ENCODE results near the gene PSG2. TPM values are rescaled to one million over a fixed set of nuclear protein-coding genes. Genes with fewer than 3 reads are reported as not detected.
"Not testable (repeated sequence)": the region's sequence is repeated elsewhere in the genome, so short reads cannot be mapped to it uniquely, and the experiment has no call there.

Gene PSG2
- polyA plus RNA-seq (2012; ENCODE audit: missing spikeins), result not detected

- not testable (repeated sequence) for FAIRE-seq; DNase-seq (ENCODE audit: insufficient read length)
Observed at GRCh38 chr19:43082601-43083000, at the start of gene PSG2. Gene PSG2 (minus strand): TSS chr19:43082701. CDS start chr19:43082569, 132 bp downstream.

DNA sequence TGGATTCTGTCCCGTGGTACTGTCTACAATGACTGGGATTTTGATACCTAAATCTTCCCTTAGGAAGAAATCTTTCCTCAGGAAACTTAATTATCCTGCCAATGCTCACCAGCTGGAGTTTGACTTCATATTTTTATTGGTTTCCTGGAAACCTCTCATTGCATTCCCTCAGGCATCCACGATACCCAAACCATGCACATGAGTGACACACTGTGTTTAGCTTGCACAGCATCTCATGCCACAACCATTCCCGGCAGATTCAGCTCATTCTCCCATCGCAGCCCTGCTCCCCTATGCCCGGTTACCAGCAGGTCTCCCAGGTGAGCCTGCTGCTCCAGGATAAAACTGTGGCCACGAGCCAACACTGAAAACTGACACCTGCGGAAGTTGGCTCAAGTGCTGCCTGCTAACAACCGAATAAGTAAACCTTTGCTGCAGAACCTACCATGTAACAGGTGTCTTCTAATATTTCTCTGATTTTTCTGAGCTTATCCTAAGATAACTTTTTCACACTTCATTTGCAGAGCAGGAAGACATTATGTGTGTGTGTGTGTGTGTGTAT, 48.9 kb upstream of the PSG2 start:
- DNase-seq (ENCODE audit: insufficient read length); FAIRE-seq: not testable (repeated sequence)

DNA sequence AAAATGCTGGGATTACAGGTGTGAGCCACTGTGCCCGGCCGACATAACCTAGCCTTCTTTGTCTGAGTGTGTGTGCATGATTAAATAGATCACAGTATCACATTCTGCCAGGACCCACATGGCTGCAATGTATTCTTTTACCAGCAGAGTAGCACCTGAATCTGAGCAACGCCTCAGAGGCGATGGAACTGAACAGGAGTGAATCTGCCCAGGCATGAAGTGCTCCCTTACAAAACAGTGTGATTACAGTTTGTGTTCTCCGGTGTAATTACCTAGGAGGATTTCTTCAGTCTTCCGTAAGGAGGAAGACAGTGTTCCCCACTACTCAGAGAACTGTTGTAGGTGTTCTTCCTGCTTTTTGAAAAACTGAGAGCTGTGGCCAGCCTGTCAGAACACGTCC, 46.7 kb upstream of the PSG2 start:
- not testable (repeated sequence) for DNase-seq (ENCODE audit: insufficient read length); FAIRE-seq

DNA sequence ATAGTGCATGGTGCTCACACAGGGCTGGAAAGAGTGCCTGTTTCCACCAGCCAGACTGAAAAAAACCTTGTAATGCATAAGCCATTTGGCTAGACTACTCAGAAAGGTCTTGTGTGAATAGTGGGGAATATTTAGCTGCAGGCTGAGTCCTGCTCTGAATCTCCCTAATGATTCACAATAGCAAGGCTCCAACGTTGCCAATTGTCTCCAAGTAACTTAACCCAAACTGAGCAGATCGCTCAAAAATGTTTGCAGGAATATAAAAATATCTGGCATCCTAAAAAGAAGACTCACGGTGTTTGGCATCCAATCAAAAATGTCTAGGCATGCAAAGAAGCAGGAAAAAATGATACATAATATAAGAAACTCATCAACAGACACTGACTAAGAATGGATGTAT, 44.8 kb upstream of the PSG2 start:
- FAIRE-seq; DNase-seq (ENCODE audit: insufficient read length): not testable (repeated sequence)

GRCh38 chr19:43126720-43127119, 44.2 kb upstream of the PSG2 start:
- no peak for DNase-seq (ENCODE audit: insufficient read length)
- no peak for FAIRE-seq
- TF ChIP-seq POLR2A (IDR thresholded peaks at IDR 0.05; ENCODE audit: low read depth, low read length) (no peak), TAF1 (IDR thresholded peaks at IDR 0.05; ENCODE audit: borderline replicate concordance, low read depth, low read length) (no peak), POLR2AphosphoS5 (IDR thresholded peaks at IDR 0.05; ENCODE audit: low read depth, low read length) (no peak)

GRCh38 chr19:43124360-43124759, 41.9 kb upstream of the PSG2 start:
- no peak for DNase-seq (ENCODE audit: insufficient read length)
- no peak for TF ChIP-seq POLR2A (IDR thresholded peaks at IDR 0.05; ENCODE audit: low read depth, low read length)
- TF ChIP-seq POLR2AphosphoS5 (IDR thresholded peaks at IDR 0.05; ENCODE audit: low read depth, low read length), result no peak
- TF ChIP-seq TAF1 (IDR thresholded peaks at IDR 0.05; ENCODE audit: borderline replicate concordance, low read depth, low read length), result no peak
- no peak for FAIRE-seq

DNA sequence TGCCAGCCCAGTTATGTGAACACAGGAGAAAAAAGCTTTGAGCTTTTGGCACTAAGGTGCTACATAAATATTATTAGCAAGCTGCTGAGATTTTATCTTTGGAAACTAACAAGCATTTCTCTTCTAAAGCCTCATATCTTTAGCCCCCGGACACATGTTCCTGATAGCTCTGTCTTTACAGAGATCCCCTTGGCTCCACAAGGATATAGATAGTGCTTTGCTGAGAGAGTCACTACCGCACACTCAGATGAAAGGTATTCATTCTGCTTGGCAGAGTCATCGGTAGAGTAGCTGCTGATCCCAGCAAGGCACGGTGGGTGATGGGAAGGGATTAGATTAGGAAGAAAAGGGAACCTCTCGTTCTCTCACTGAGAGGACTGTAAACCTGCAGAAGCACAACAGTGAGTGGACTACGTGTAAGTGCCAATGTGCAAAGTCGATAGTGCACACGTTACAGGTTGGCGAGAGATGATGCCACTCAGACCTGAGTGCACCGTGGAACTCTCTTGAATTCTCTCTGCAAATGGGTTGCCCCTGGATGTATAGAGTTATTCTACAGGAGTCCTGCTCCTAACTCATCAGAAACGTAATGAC, 38.0 kb upstream of the PSG2 start:
- FAIRE-seq; DNase-seq (ENCODE audit: insufficient read length): not testable (repeated sequence)

DNA sequence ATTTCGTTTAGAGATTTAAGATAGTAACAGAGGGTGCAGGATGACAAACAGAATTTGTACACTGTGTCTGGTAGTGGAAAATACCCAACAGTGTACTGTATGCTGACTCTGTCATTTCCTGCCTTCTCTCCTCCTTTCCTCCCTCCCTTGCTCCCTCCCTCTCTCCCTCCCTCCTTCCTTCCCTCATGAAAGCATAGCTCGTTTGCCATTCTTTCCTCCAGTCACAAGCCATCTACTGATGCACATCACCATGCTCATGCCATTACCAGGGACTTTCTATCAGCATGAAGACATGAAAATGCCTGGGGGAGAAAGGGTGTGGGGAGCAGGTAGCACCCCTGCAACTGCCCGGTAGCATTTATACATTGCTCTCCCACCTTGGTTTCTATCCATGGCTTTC, 37.0 kb upstream of the PSG2 start:
- not testable (repeated sequence) for DNase-seq (ENCODE audit: insufficient read length); FAIRE-seq

DNA sequence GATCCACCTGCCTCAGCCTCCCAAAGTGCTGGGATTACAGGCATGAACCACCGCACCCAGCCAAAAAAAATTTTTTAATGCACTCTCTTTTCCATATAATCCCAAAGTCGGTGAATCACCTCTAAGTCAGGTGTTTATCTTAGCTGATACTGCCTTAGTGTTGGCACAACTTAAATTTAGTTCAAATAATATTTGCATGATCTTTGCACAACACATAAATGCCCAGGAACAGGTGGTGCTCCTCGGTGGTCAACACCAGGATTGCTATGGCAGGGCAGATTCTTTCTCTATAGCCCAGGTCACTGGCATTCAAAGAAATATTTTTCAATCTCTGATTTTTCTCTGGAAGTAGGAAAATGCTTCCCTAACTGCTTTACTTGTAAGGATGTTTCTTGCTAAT, 33.9 kb upstream of the PSG2 start:
- not testable (repeated sequence) for FAIRE-seq; DNase-seq (ENCODE audit: insufficient read length)

GRCh38 chr19:43115548-43115947, 33.0 kb upstream of the PSG2 start:
- DNase-seq (ENCODE audit: insufficient read length); FAIRE-seq: not testable (repeated sequence)

DNA sequence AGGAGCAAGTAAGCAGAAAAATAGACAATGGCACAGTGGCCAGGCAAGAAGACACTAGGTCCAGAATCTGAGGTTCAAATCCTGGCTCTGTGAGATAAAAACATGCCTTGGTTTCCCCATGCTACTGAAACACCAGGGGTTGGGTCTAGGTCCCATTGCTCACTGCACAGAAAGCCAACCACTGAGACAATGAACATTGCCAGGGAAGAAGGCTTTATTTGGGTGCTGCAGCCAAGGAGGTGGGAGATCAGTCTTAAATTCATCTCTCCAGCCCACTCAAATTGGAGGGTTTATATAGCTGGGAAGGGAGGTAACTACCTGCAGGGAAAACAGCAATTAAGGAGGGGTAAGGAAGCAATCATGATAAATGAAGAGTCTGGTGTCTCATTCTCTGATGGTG, 32.6 kb upstream of the PSG2 start:
- FAIRE-seq; DNase-seq (ENCODE audit: insufficient read length): not testable (repeated sequence)

- not testable (repeated sequence) for FAIRE-seq
Observed at GRCh38 chr19:43114626-43115025, 32.1 kb upstream of the PSG2 start.

DNA sequence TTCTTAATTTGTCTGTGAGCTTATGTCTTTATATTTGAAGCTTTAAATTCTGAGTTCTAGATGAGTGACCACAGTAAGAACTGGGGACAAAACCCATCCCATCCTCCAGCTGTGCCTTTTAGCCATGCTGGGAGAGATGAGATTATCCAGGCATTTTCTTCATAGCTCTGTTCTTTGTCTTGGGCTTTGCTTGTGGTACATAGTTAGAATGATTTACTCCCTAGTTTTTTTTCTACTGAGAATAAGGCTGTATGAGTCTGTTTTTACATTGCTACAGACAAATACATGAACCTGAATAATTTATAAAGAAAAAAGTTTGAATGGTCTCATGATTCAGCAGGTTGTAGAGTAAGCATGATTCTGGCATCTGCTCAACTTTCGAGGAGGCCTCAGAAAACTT, 24.9 kb upstream of the PSG2 start:
- FAIRE-seq, result not testable (repeated sequence)

More at GRCh38 chr19:43114626-43115025, 32.1 kb upstream of the PSG2 start:
- DNase-seq (ENCODE audit: insufficient read length), result not testable (repeated sequence)

DNA sequence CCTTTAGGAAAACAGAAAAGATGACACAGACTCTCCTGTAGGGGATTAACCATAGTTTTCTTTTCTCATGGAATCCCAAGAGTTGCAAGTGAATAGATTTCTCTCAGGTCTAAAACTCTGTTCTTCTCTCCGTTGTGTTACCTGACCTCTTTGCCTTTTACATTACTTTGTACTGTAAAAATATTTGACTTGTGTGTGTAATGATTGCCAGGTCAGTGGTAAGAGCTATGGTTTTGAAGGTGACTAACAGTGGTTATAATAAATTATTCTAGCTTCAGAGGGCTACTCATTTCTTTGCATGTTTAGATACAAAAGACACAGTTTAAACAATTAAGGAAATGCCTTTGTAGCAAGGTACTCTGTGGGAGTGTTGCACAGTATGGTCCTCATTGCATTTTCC, 23.0 kb upstream of the PSG2 start:
- DNase-seq (ENCODE audit: insufficient read length) (no peak), FAIRE-seq (no peak)
- TF ChIP-seq TAF1 (IDR thresholded peaks at IDR 0.05; ENCODE audit: borderline replicate concordance, low read depth, low read length), result no peak
- no peak for TF ChIP-seq POLR2AphosphoS5 (IDR thresholded peaks at IDR 0.05; ENCODE audit: low read depth, low read length)
- TF ChIP-seq POLR2A (IDR thresholded peaks at IDR 0.05; ENCODE audit: low read depth, low read length), result no peak

More for the DNA sequence above, 24.9 kb upstream of the PSG2 start:
- DNase-seq (ENCODE audit: insufficient read length), result not testable (repeated sequence)

DNA sequence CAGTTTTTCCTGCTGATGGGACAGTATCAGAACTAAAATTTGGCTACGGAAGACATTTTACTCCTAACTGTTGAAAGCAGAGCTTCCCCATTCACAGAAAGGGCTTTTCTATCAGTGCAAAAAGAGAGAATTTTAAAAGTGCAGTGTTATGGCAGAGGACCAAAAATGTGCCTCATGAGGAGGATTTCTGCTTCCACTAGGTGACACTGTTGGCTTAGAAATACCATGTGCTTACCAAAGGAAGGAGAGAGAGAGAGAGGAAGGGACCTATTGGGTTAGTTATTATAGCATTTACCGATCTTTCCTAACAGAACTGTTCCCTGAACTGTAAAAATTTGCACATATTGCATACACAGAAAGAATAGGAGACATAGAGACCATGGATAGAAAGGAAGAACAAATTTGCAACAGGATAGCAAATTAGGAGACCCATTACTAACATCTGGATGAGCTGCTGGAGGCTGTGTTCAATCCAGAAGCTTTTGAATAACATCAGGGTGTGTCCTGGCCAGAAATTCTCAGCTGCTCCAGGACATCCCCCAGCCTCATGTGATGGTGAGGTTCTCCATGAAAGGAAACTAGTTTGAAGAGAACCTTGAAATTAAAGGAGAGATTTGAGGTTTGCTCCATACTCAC, 21.8 kb upstream of the PSG2 start:
- not testable (repeated sequence) for FAIRE-seq; DNase-seq (ENCODE audit: insufficient read length)
